Adipocyte (in vitro differentiated cells): Measurements from ENCODE around the gene CLP1.

Source experiments
- DNase-seq: peaks from one replicate; pipeline ENCODE4 v3.0.0-alpha.2; 2015; ENCODE audit warnings: low read depth
- H3K27me3 ChIP-seq: replicated peaks from 2 replicates; pipeline ENCODE4 v1.7.0; 2013; ENCODE audit warnings: mild to moderate bottlenecking, low read length, moderate library complexity; ENCODE audit not compliant: control insufficient read depth, insufficient read depth
- H3K36me3 ChIP-seq: 2 replicates; pipeline ENCODE4 v1.7.0; 2013; ENCODE audit warnings: low read length, mild to moderate bottlenecking, moderate library complexity; ENCODE audit not compliant: control insufficient read depth, insufficient read depth, severe bottlenecking
- H3K4me1 ChIP-seq: 2 replicates; pipeline ENCODE4 v1.7.0; 2013; ENCODE audit warnings: mild to moderate bottlenecking, low read length, moderate library complexity; ENCODE audit not compliant: control insufficient read depth, insufficient read depth
- H3K4me3 ChIP-seq: 2 replicates; pipeline ENCODE4 v1.7.0; 2013; ENCODE audit warnings: mild to moderate bottlenecking, low read length, moderate library complexity
- H3K9ac ChIP-seq: 2 replicates; pipeline ENCODE4 v1.7.0; 2013; ENCODE audit warnings: mild to moderate bottlenecking, low read length, moderate library complexity
- H3K9me3 ChIP-seq: 2 replicates; pipeline ENCODE4 v1.7.0; 2013; ENCODE audit warnings: mild to moderate bottlenecking, low read length, moderate library complexity; ENCODE audit not compliant: control insufficient read depth

The CLP1 gene

DNA sequence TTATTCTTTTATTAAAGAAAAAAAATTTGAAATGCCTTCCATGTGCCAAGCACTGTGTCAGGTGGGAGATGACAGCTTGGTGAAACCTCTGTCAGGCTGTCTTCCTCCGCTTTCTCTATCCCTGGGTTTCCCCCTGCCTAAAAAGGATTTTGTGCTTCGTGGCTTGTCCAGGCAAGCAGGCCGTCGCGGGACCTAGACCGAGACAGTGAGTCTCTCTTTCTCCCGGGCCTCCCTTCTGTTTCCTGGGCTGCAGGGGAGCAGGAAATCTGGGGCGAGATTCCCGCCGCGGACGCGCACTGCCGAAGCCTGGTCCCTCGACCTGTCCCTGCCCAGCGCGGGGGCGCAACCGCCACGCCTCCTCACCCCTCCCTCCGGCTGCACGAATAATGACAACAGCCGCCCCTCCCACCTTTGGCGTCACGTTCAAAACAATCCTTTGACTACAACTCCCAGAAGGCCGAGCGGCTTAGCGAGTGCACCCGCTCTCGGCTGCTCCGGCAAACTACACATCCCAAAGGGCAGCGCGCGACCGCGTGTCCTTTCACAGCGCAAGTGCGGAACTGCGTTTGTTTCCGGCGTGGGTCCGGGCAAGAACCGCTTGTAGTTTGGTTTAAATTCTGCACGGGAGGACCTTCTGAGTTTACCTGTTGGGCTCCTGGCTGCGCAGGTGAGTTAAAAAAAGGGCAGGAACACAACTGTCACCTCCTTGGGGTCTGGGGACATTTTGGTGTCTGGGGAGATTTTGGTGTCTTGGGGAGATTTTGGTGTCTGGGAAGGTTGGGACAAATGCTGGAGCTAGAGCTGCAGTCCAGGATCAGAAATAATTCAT lies at the start of gene CLP1:
Gene CLP1, plus strand, starts transcription at position 569 of the 829 bp plus-strand sequence. CDS start 1,715 bp downstream, outside the sequence.
- Histone ChIP-seq H3K27me3 (no peaks in the 10 kb centered on the region), H3K36me3 (peaks cover 30% of the 10 kb centered on the region), H3K4me3 (peak within 1 kb of the TSS; percentile 96)

DNA sequence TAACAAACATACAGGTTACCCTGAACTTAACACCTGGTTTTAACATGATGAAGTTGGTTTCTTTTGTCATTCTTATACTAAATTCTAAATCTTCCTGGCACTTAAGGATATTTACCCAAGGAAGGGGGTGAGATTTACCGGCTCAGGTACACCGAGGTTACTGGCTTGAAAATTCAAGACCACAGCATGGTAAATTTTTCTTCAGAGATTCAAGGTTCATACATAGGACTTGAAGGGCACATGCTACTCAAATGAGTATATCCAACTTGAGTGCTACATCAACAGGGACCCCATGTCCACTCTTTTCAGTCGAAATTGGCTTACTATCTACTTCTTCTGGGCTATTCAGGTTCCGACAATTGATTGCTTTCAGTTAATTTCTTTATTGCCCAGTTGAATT lies 47.4 kb upstream of the CLP1 start:
- DNase-seq = no peak

More for the DNA sequence above, at the start of gene CLP1:
- Histone ChIP-seq H3K9ac (peak within 1 kb of the TSS; percentile 92), H3K9me3 (no peaks in the 10 kb centered on the region), H3K4me1 (peaks cover 12% of the 10 kb centered on the region)
- peak; percentile 100 for DNase-seq

DNA sequence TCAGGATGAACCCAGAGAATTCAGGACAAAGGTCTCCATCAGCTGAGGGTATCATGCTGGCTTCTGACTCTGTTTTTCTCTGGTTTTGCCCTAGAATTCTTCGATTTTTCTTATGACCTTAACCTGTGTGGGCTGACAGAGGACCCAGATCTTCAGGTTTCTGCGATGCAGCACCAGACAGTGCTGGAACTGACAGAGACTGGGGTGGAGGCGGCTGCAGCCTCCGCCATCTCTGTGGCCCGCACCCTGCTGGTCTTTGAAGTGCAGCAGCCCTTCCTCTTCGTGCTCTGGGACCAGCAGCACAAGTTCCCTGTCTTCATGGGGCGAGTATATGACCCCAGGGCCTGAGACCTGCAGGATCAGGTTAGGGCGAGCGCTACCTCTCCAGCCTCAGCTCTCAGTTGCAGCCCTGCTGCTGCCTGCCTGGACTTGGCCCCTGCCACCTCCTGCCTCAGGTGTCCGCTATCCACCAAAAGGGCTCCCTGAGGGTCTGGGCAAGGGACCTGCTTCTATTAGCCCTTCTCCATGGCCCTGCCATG lies 43.3 kb upstream of the CLP1 start:
- no peaks in the 10 kb centered on the region for H3K27me3 ChIP-seq
- DNase-seq = no peak
- H3K4me3 ChIP-seq = no peak overlapping the region
- peaks cover 2% of the 10 kb centered on the region for H3K9me3 ChIP-seq
- no peak overlapping the region for H3K9ac ChIP-seq
- no peaks in the 10 kb centered on the region for H3K4me1 ChIP-seq
- peaks cover 62% of the 10 kb centered on the region for H3K36me3 ChIP-seq

More for the DNA sequence above, 47.4 kb upstream of the CLP1 start:
- Histone ChIP-seq H3K9ac (no peak overlapping the region), H3K4me3 (no peak overlapping the region), H3K36me3 (peaks cover 79% of the 10 kb centered on the region), H3K4me1 (no peaks in the 10 kb centered on the region), H3K9me3 (no peaks in the 10 kb centered on the region), H3K27me3 (no peaks in the 10 kb centered on the region)

DNA sequence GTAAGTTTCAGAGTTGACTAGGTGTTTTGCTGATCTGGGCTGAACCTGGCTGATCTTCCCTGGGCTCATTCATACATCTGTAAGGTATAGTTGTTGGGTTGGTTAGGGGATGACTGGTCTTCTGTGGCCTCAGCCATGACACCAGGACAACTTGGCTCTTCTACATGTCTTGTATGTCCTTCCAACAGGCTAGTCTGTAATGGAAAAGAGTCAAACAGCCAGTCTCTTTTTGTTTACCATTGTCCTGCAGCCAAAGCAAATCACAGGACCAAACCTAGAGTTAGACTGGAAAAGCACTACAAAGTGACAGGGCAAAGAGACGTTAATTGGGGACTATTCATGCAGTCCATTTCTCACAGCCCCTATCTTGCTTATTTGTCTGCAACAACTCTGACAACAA lies 42.3 kb upstream of the CLP1 start:
- H3K4me1 ChIP-seq = no peaks in the 10 kb centered on the region
- H3K9me3 ChIP-seq = peaks cover 9% of the 10 kb centered on the region
- no peak for DNase-seq
- H3K36me3 ChIP-seq = peaks cover 54% of the 10 kb centered on the region
- no peaks in the 10 kb centered on the region for H3K27me3 ChIP-seq
- no peak overlapping the region for H3K9ac ChIP-seq
- H3K4me3 ChIP-seq = no peak overlapping the region

DNA sequence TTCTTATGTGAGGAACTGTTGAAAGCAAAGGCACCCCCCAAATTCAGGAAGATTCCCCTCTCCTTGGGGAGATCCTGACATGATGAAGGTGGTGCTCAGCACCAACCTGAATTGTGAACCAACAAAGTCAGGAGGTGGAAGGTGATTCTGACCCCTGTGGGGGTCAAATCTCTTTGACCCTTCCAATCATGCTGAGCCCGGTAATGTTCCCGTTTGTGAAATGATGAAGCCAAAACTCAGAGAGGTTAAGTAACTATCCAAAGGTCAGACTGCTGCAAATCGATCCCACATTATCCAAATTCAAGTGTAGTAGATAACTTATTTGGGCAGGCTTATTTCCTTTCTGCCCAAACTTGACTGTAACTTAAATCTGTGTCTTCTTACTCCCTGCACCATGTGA lies 41.0 kb upstream of the CLP1 start:
- DNase-seq = no peak
- no peaks in the 10 kb centered on the region for H3K4me1 ChIP-seq
- no peaks in the 10 kb centered on the region for H3K27me3 ChIP-seq
- no peak overlapping the region for H3K9ac ChIP-seq
- no peak overlapping the region for H3K4me3 ChIP-seq
- H3K36me3 ChIP-seq = peaks cover 43% of the 10 kb centered on the region
- H3K9me3 ChIP-seq = peaks cover 9% of the 10 kb centered on the region

DNA sequence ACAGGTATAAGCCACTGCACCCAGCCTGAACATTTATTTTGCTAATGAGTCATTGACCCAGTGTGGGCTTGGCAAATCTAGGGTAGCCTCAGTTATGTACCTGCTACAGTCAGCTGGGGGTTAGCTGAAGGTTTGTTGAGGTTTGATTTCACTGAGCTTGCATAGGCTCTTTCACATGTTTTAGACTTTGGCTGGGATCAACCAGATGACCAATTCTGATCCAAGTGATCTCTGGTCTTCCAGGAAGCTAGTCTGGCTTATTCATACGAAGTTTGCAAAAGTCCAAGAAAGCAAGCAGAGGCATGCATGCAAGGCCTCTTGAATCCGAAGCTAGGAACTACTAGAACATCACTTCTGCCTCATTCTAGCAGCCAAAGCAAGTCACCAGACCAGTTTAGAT lies 39.1 kb upstream of the CLP1 start:
- Histone ChIP-seq H3K36me3 (peaks cover 29% of the 10 kb centered on the region), H3K9me3 (peaks cover 9% of the 10 kb centered on the region), H3K4me3 (no peak overlapping the region), H3K27me3 (no peaks in the 10 kb centered on the region), H3K4me1 (no peaks in the 10 kb centered on the region), H3K9ac (no peak overlapping the region)
- no peak for DNase-seq

DNA sequence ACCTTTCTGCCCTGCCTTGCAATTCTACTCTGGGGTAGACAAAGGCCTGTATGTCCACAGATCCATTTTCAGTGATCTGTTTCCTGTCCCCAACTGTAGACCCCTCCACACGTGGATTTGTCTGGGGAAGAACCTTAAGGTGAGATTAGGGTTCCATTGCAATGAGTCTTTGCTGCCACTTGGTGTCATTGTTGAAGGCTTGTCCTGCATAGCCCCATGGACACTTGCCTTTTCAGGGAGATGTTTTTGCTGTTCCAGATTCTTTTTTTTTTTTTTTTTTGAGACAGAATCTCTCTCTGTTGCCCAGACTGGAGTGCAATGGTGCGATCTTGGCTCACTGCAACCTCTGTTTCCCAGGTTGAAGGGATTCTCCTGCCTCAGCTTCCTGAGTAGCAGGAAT lies 38.2 kb upstream of the CLP1 start:
- H3K9me3 ChIP-seq = peaks cover 9% of the 10 kb centered on the region
- no peak overlapping the region for H3K9ac ChIP-seq
- no peak for DNase-seq
- H3K4me1 ChIP-seq = no peaks in the 10 kb centered on the region
- H3K36me3 ChIP-seq = peaks cover 20% of the 10 kb centered on the region
- no peak overlapping the region for H3K4me3 ChIP-seq
- no peaks in the 10 kb centered on the region for H3K27me3 ChIP-seq

DNA sequence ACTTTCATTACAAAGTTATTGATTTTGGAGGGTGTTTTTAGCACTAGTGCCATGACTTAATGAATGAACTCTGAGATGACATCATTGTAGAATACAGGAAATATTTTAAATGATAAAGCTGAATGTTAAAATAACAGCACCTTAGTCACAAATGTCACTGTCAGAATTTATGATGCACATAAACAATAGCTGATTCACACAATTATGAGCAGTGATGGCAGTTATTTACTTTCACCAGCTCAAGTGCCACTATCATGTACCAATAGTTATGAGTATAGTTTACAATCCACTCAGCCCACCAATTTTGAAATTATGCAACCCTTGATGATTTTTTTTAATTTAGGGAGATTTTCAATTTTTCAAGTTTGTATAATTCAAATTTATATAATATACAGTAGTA lies 37.1 kb upstream of the CLP1 start:
- no peak for DNase-seq
- Histone ChIP-seq H3K4me3 (no peak overlapping the region), H3K9me3 (peaks cover 9% of the 10 kb centered on the region), H3K4me1 (no peaks in the 10 kb centered on the region), H3K9ac (no peak overlapping the region), H3K36me3 (peaks cover 9% of the 10 kb centered on the region), H3K27me3 (no peaks in the 10 kb centered on the region)

DNA sequence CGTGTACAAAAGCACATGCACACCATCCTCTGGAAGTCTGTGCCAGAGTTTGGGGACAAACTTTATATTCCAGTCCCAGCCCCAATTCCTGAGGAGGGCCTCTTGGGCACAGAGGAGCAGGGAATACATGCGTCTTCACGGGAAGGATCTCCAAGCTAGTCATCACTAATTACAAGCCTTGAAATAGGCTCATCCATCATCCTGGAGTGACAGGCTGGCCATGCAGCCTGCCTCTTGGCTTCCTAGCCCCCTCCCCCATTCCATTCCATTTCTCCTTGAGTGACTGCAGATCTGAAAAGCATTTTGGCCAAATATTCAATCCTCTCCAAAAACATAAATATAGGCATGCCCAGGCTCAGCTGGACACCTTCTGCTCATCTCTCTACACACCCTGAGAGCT lies 35.3 kb upstream of the CLP1 start:
- H3K9ac ChIP-seq = no peak overlapping the region
- no peaks in the 10 kb centered on the region for H3K4me1 ChIP-seq
- no peaks in the 10 kb centered on the region for H3K36me3 ChIP-seq
- DNase-seq = no peak
- H3K9me3 ChIP-seq = peaks cover 9% of the 10 kb centered on the region
- H3K4me3 ChIP-seq = no peak overlapping the region
- H3K27me3 ChIP-seq = no peaks in the 10 kb centered on the region

DNA sequence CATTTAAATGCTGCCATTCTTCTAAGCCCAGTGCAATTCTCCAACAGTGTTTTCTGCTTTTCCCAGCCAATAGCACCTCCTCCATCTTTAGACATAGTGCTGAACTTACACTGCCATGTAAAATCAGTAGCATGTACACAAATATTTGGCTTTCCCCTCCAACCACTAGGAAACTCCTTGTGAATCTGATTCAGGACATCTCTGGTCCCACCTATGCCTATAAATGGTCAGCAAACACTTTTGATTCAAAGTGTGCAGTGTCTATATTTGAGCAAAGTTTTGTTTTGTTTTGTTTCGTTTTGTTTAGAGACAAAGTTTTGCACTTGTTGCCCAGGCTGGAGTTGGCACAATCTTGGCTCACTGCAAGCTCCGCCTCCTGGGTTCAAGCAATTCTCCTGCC lies 32.7 kb upstream of the CLP1 start:
- peaks cover 1% of the 10 kb centered on the region for H3K9me3 ChIP-seq
- no peaks in the 10 kb centered on the region for H3K36me3 ChIP-seq
- H3K4me3 ChIP-seq = no peak overlapping the region
- no peak for DNase-seq
- H3K4me1 ChIP-seq = no peaks in the 10 kb centered on the region
- H3K27me3 ChIP-seq = no peaks in the 10 kb centered on the region
- H3K9ac ChIP-seq = no peak overlapping the region

DNA sequence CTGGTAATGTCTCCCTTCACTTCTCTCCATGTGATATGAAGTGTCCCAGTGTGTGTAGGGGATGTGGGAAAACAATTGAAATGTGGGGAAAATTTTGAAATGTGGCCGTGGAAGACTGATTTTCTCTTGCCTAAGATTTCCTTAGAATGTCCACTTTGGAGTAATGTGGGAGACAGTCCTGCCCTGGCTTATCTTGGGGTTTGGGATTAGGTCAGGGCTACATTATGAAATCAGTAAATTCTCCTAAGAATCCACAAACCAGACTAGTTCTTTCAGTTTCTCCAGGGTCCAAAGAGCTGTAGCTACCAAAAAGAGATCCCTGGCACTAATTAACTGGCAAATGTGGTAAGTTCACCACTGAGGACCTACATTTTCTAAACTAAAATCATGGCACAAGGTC lies 30.7 kb upstream of the CLP1 start:
- H3K4me3 ChIP-seq = no peak overlapping the region
- DNase-seq = no peak
- H3K4me1 ChIP-seq = no peaks in the 10 kb centered on the region
- no peak overlapping the region for H3K9ac ChIP-seq
- peaks cover 6% of the 10 kb centered on the region for H3K27me3 ChIP-seq
- H3K36me3 ChIP-seq = no peaks in the 10 kb centered on the region
- H3K9me3 ChIP-seq = no peaks in the 10 kb centered on the region
